GM19468 (cell line): ENCODE measurements around the gene MXD4.
A peak's percentile ranks its signal among the peaks of the same experiment; 100 is the strongest.

Source experiments
- ATAC-seq: cut with Tn5 transposase; IDR thresholded peaks from one replicate; pipeline ENCODE4 v1.9.1; 2021; ENCODE audit warnings: mild to moderate bottlenecking, moderate library complexity, moderate number of reproducible peaks; ENCODE audit not compliant: unreplicated experiment; ENCODE audit errors: extremely low read depth

Gene MXD4

GRCh38 chr4:2295500-2295899, 33.6 kb upstream of the MXD4 start:
- no peak for ATAC-seq

DNA sequence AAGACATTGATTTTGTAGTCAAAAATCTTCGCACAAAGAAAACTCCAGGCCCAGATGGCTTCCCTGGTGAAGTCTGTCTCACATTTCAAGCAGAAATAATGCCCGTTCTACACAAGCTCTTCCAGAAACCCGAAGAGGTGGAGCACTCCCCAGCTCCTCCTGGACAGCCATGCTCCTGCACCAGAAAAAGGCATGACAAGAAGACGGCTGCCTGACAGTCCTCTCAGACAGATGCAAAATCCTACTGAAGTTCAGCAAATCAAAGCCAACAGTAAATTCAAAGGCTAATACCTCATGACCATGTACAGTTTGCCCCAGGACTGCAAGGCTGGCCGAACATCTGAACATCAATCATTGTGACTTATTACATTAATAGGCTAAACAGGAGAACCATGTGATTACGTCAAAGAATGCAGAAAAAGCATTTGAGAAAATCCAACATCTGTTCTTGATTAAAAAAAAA, 30.8 kb upstream of the MXD4 start:
- ATAC-seq, result no peak

DNA sequence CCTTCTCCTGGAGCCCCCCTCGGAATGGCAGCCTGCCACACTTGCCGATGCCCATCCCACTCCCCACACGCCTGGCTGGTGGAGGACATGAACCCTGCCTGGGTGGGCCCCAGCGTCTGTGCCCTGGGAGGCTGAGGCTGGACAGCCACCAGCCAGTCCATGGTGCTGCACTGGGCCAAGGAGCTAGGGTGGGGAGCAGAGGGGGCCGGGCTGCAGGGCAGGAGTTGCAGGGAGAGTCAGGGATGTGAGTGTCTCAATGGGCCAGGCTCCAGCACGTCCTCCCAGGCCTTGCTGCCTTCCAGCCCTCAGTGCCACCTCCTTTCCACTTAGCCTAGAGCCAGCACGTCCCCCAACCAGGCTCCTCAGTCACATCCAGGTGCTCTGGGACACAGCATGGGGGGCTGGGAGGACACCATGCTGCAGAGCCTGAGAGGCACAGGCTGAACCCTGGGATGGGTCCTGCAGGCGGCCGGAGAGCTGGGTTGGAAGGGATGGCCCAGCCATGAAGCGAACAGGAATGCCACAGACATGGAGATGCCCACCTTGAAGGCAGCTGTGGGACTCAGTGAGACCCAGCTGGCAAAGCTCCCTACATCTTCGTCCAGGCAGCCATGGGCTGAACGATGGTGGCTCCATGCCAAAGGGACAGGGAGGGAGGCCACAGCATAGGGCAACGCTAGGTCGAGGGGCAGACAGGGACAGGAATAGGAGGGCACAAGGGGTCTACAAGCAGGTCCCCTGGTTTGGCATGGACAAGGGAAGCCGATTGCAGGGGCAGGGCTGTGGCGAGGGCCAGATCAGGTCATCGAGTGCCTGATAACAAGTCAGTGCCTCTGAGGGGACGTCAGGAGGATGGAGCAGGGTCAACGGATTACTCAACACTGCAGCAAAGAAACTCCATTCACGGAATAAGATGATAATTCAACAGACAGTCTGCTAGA, 30.1 kb upstream of the MXD4 start:
- ATAC-seq, result no peak

DNA sequence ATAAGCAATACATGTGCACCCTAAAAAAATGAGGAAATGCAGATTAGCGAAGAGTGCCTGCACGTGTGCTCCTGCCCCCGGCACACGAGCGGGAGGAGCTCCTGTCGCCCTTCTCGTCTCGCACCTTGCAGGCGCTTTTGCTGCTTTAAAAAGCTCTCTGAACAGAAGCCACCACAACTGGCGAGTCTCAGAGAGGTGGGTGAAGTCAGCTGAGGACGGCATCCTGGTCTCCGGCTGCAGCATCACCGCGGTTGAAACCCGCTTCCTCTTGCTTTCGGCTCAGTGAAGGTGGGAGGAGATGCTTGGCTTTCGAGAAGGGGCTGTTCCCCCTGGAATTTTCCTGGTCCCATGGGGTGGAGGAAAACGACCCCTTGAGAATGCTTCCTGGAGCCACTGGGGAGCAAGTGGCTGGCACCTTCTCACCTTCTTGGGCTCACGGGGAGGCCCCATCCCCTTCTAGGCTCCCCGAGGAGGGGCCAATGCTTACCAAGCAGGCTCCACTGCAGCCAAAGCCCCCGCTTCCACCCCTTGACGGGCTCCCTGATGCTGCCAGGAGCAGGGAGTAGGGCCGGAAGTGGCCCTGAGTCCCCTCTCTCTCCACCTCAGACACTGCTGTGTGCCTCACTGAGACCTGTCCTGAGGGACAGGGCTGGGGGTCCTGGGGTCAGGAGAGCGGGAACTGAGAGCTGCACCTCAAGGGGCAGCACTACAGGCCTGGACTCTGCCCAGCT, 29.2 kb upstream of the MXD4 start:
- ATAC-seq, result no peak

DNA sequence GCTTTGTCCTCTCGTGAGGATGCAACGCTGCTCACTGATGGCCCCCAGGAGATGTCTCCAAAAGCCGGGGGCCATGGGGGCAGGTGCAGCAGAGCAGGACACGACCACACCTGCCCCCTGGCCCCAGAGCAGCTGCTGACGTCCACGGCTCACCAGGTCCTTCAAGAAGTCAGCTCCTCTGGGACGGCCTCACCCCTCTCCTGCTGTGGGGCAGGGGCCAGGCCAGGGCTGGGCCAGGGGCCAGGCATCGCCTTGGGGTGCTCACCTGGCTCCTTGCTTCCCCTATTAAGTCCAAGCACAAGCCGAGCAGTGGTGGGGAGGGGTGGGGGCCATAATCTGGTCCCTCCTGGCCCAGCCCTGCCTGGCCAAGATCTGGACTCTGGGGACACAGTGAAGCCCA, 28.6 kb upstream of the MXD4 start:
- ATAC-seq, result no peak

GRCh38 chr4:2289955-2290333, 28.0 kb upstream of the MXD4 start:
- no peak for ATAC-seq

DNA sequence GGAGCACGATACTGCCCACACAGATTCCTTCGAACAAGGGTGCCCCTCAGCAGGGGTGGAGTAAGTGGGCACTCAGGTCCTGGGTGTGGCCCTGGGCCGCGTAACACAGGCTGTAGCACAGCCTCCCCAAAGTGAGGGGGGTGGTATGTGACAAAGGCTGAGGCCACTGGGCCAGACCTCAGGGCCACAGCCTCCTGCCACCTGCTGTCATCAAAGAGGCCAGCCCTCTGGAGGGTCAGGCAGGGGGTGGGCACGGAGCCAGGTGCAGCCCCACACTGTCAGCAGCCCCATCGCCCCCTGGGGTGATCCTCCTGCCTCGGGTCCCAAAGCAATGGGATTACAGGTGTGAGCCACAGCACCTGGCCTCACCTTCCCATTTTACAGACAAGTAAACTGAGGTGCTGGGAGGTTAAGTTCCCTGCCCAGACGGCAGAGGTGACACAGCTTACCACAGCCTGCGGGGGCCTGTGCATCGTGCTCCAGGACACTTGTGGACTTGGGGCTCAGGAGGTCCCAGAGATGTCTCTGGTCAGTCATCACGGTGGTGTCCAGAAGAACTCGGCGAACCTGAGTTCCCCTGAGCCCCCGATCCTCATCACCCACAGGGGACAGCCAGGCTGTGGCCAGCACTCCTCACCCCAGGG, 27.5 kb upstream of the MXD4 start:
- no peak for ATAC-seq

- no peak for ATAC-seq
These were observed 26.2 kb upstream of the MXD4 start for GRCh38 chr4:2288051-2288541.

GRCh38 chr4:2287594-2287915, 25.6 kb upstream of the MXD4 start:
- ATAC-seq, result no peak

GRCh38 chr4:2286904-2287593, 25.1 kb upstream of the MXD4 start:
- no peak for ATAC-seq

- ATAC-seq, result no peak
These were observed 23.9 kb upstream of the MXD4 start for GRCh38 chr4:2285613-2286381.

DNA sequence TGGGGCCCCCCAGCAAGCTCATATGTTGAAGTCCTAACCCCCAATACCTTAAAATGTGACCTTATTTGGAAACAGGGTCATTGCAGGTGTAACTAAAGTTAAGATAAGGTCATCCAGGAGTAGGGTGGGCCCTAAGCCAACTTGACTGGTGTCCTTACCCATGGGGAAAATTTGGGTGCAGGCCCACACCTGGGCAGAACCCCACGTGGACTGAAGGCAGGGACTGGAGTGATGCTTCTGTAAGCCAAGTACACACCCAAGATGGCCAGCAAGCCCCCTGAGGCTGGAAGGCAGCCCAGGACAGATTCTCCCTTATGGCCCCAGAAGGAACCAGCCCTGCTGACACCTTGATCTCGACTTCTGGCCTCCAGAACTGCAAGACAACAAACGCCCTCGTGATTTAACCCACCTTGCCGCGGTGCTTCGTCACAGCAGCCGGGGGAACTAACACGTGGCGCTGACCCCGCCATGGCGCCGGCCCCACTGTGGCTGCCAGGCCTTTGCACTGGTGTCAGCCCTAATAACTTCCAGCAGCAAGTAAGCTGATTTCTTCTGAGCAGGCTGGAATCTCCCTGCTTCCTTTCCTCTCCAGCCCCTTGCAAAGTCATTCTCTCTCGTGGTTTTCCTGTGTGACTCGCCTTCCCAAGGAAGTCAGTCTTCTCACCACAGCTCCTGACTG, 23.2 kb upstream of the MXD4 start:
- ATAC-seq, result no peak

DNA sequence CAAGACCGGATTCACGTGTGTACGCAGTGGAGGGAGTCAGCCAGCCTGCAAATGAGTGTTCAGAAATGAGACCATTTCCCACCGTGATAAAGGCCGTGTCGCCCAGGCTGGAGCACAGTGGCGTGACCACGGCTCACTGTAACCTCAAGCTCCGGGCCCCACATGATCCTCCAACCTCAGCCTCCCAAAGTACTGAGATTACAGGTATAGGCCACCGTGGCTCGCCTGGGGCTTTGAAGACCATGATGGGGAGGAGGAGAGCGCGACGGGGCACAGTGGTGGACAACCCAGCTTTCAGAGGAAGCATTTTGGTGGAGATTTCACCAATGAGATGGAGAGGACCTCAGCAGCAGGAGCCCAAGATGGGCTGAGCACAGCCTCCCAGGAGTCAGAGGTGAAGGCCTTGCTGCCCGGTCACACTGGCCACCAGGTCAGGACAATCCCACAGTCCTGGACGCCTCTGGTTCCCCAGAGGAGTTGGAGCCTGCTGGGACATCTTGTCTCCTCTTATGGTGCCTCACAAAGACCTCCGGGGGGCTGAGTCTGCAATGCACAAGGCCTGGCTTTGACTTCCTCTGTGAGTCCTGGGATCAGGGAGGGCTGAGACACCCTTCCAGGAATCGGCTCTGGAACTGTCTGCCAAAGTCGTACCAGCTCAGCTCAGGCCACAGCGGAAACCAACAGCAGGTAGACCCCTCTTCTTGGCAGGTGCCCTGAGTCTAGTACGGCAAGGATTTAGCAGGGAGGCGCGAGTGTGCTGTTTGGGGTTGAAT, 22.4 kb upstream of the MXD4 start:
- ATAC-seq, result no peak

DNA sequence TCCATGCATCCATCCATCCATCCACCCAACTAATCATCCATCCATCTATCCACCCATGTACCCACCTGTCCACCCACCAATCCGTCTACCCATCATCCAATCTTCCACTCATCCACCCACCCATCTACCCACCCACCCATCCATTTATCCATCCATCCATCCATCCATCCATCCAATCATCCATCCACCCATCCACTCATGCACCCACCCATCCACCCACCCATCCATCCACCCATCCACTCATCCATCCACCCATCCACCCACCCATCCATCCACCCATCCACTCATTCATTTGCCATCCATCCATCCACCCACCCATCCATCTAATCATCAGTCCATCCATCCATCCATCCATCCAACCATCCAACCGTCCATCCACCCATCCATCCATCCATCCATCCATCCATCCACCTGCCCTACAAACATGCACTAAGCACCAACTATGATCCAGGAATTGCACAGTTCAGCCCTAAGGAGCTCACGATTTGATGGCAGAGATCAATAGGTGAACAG, 21.3 kb upstream of the MXD4 start:
- ATAC-seq, result no peak

DNA sequence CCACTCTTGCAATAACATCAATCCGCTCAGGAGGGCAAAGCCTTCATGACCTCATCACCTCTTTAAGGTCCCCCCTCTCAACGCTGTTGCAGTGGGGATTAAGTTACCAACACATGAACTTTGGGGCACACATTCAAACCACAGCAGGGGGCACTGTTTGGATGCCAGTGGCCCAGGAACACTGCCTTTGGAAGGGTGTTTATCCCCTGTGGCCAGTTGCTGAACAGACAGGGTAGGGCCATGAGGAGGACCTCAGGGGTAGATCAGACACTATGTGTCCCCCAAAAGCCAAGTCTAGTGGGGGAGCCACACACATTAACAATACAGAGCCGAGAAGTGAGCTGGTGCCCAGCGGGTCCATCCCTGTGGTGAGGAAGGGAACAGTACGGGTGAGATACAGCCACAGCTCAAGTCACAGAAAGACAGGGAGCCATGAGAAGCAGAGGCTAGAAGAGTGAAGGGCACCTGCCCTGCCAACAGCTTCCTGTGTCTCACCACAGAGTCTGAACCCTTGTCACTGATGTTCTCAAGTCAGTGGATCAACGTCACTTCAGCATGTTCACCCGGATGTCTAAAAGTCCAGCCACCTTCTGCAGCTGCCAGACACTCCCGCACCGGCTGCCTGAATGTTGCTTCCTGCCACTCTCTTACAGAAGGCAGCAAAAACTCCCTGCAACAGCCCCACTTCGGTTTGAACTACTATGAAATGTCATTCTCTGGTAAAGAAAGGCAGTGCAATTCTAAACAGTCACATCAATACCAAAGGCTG, 19.9 kb upstream of the MXD4 start:
- peak; percentile 75 for ATAC-seq

DNA sequence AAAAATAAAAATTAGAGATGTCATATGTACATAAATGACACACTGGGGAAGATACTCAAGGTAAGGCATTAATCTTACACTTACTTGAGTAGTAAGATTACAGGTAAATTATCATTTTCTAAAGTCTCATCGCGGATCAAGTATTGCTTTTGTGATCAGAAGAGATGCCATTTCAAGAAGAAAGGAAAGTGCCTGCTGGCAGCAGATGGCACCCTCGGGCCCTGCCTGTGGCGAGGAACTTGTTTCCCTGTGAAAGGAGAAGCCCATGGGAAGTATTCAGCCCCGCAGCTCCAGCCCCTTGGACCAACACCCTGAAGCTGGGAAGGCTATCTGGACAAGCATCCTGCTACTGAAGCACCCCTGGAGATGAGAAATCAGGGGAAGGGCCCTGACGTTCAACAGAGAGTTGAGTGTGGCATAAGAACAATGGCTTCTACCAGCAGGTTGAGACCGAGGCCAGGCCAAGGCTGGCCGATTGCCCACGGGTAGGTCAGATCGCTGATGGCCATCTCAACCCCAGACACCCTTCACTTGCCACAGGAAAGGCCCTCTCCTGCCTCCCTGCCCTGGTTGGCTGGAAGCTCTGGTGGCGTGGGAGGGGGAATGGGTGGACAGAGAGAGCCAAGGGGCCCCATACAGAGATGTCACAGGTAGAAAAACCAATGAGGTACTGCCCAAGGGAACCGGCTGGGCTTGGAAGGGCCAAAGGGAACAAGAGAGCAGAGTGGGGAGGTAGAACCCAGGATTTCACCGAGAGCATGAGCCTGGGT, 18.8 kb upstream of the MXD4 start:
- ATAC-seq, result no peak

- ATAC-seq, result no peak
These were observed 16.0 kb upstream of the MXD4 start for GRCh38 chr4:2277956-2278355.
